Ovary (tissue), 9 donors: Measurements from ENCODE around the gene RABGAP1L. TPM values are rescaled to one million over a fixed set of nuclear protein-coding genes. Genes with fewer than 3 reads are reported as not detected.
"Not testable (repeated sequence)": the region's sequence is repeated elsewhere in the genome, so short reads cannot be mapped to it uniquely, and the experiment has no call there.

Source experiments
- DNase-seq, 5 donors: peaks; one replicate each; pipeline ENCODE4 v3.0.0-alpha.2; 2019 to 2020
- H3K27ac ChIP-seq, 2 donors: fragments of 200-600 bp; one replicate each; pipeline versions ENCODE4 v1.5.1 to v1.8.0; 2019 to 2022
- H3K27me3 ChIP-seq: fragments of 200-600 bp; one replicate; pipeline ENCODE4 v1.8.0; 2022
- H3K36me3 ChIP-seq: fragments of 200-600 bp; sonication (generic); one replicate; pipeline ENCODE4 v1.5.1; 2019
- H3K4me1 ChIP-seq: one replicate; pipeline ENCODE4 v1.8.1; 2013; ENCODE audit warnings: mild to moderate bottlenecking, moderate library complexity; ENCODE audit not compliant: insufficient read depth
- H3K4me3 ChIP-seq: fragments of 200-600 bp; sonication (generic); one replicate; pipeline ENCODE4 v1.5.1; 2017
- H3K9me3 ChIP-seq, 2 donors: fragments of 200-600 bp in 1 of 2; sonication (generic) in 1 of 2; one replicate each; pipeline versions ENCODE4 v1.5.1 to v1.8.1; 2013 to 2019; ENCODE audit warnings: mild to moderate bottlenecking in 1 of 2, moderate library complexity in 1 of 2
- EP300 ChIP-seq: sonication (generic); formaldehyde crosslinking; IDR thresholded peaks from one replicate; pipeline ENCODE4 v1.6.1; 2017; ENCODE audit warnings: antibody characterized with exemption
- POLR2A ChIP-seq: fragments of 450-650 bp; IDR thresholded peaks from one replicate; pipeline ENCODE4 v1.6.1; 2017; ENCODE audit warnings: antibody characterized with exemption, mild to moderate bottlenecking, moderate library complexity
- WGBS, 3 donors: extraction: QIAGEN DNeasy Blood & Tissue Kit in 1 of 3; methylation state at CpG; one replicate each; pipeline versions ENCODE4 v1.1.5 to v1.1.7; 2013 to 2017; 5-methylcytosine and 5-hydroxymethylcytosine counted together
- intact Hi-C, 4 donors: fragments of 100-400 bp; cut with DNase I; formaldehyde crosslinking; loops; one replicate each; pipeline versions ENCODE4 v1.11.0 to v1.15.1; 2022 to 2023
- polyA plus RNA-seq, 2 donors: library from polyadenylated mRNA; stranded (reverse); fragments of 200-250 nt in 1 of 2; fragments of 350-450 nt in 1 of 2; fragmentation: Illumina TruSeq in 1 of 2; extraction: RNeasy Lipid Tissue Mini Kit (QIAGEN cat#74804) in 1 of 2; gene quantifications; one replicate each; pipeline ENCODE4 v1.2.3, GENCODE V29; 2013 to 2014
- total RNA-seq, 7 donors: library from RNA; depleted of rRNA in 2 of 7; stranded (reverse); fragments of >200 nt in 2 of 7; fragmentation: NEBNext Ultra II Directional in 3 of 7; extraction: Animal tissue kit (Norgen Biotek cat#: 25700) in 3 of 7; gene quantifications; one replicate each; pipeline versions ENCODE4 v1.1.0 to v1.2.4, GENCODE V29; 2016 to 2023
- TF ChIP-seq, protein P1 (sequence below), 3 donors: fragments of 450-650 bp in 2 of 3; fragments of 200-600 bp in 1 of 3; IDR thresholded peaks; one replicate each; pipeline versions ENCODE4 v1.5.1 to v1.8.0; 2016 to 2022; ENCODE audit warnings: antibody characterized with exemption in 3 of 3, mild to moderate bottlenecking in 1 of 3
- donor health status: DM: no; HTN: no; CAD: no; lungs with moderate emphysema.
- donor health status: DM: no; HTN: no; CAD: no.
- donor health status: Bipolar disorder and iron deficiency.
- donor health status: DM: yes; HTN: yes; CAD: no.
- donor health status: DM: no; HTN: no; CAD: no.
- donor health status: DM: yes; HTN: yes; CAD: no.

The RABGAP1L gene
- total and polyA plus RNA-seq, 9 donors: 17.1 to 56.5 (median 43.6) TPM

DNA sequence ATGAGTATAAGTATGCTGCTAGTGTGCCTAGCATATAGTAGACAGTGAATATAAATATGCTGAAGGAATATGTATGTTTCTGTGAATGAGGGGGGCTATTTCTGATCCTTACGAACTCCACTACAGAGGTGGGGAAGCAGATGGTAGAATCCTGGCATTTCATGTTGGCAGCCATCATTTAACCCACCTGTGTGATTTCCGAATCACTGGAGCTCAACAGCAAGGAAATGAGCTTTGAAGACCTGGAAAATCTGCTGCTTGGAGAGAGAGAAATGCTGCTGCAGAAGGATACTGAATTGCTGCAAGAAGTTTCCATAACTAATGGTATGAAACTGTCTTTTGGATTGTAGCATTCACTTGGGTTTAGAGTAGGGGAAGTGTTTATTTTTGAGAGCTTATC lies 83.5 kb downstream of the RABGAP1L start:
- no peak overlapping the region for H3K27ac ChIP-seq
- intact Hi-C loops: no loop called here
- H3K4me3 ChIP-seq: no peak overlapping the region
- H3K27me3 ChIP-seq: no peaks in the 10 kb centered on the region
- TF ChIP-seq EP300 (no peak), POLR2A (no peak)
- TF ChIP-seq, protein P1, sequence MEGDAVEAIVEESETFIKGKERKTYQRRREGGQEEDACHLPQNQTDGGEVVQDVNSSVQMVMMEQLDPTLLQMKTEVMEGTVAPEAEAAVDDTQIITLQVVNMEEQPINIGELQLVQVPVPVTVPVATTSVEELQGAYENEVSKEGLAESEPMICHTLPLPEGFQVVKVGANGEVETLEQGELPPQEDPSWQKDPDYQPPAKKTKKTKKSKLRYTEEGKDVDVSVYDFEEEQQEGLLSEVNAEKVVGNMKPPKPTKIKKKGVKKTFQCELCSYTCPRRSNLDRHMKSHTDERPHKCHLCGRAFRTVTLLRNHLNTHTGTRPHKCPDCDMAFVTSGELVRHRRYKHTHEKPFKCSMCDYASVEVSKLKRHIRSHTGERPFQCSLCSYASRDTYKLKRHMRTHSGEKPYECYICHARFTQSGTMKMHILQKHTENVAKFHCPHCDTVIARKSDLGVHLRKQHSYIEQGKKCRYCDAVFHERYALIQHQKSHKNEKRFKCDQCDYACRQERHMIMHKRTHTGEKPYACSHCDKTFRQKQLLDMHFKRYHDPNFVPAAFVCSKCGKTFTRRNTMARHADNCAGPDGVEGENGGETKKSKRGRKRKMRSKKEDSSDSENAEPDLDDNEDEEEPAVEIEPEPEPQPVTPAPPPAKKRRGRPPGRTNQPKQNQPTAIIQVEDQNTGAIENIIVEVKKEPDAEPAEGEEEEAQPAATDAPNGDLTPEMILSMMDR (IDR thresholded peaks at IDR 0.05): no peak
- 90 to 96% (median 94%) methylated on average over 2 of the region's 2 CpGs for WGBS, 3 donors
- H3K4me1 ChIP-seq: no peaks in the 10 kb centered on the region
- H3K36me3 ChIP-seq: no peaks in the 10 kb centered on the region
- DNase-seq: no peak
- H3K9me3 ChIP-seq: no peaks in the 10 kb centered on the region

DNA sequence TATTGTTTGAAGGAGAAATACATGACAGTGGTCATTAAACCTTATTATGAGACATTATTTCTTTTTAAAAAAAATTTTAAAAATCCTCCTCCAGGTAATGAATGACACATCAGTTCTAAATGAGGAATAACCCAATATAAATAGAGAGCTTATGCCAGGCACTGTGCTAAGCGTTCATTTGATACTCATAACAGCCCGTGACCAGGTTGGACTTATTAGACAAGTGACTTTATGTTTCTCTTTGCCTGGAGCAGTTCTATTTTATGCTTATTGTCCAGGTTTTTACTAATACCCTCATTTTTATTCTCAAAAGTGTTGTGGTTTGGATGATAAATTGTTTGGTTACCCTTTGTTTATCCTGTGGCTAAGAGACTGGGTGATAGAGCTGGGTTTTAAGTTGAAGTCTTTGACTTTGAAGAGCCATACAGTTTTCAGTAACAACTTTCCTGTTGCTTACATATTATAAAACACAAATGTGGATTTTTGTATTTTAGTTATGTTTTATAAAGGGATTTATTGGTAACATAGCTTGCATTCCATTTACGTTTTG lies 84.2 kb downstream of the RABGAP1L start:
- no peaks in the 10 kb centered on the region for H3K9me3 ChIP-seq
- H3K27me3 ChIP-seq: no peaks in the 10 kb centered on the region
- no peak for DNase-seq
- intact Hi-C loops: no loop called here
- no peaks in the 10 kb centered on the region for H3K4me1 ChIP-seq
- WGBS, 3 donors: 57 to 67% (median 66%) methylated on average over 3 of the region's 3 CpGs
- no peak overlapping the region for H3K27ac ChIP-seq
- H3K4me3 ChIP-seq: no peak overlapping the region
- no peaks in the 10 kb centered on the region for H3K36me3 ChIP-seq
- TF ChIP-seq EP300: no peak

DNA sequence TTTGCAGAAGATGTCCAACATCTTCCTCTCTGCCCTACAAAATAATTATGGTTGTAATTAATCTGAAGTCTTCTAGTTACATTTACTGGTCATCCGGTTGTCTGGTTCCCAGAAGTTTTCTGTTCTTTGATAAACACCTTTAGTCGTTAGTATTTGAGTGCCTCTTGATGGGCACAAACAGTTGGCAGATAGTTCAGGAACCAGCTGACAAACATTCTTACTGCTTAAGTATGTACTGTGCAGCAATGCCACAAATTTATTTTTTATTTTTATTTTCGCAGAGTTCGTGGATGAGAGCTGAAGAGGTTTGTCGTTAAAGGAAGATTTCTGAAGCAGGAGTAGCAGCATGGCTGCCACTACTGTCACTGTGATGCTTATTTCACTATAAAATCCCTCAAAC lies 84.7 kb downstream of the RABGAP1L start:
- H3K9me3 ChIP-seq: no peaks in the 10 kb centered on the region
- 75 to 82% (median 81%) methylated on average over 5 of the region's 5 CpGs for WGBS, 3 donors
- no peaks in the 10 kb centered on the region for H3K36me3 ChIP-seq
- H3K4me3 ChIP-seq: no peak overlapping the region
- no peaks in the 10 kb centered on the region for H3K27me3 ChIP-seq
- intact Hi-C loops: no loop called here
- no peaks in the 10 kb centered on the region for H3K4me1 ChIP-seq
- no peak for DNase-seq
- no peak overlapping the region for H3K27ac ChIP-seq
- TF ChIP-seq, protein P1 (IDR thresholded peaks at IDR 0.05): no peak
- TF ChIP-seq POLR2A (no peak), EP300 (no peak)

DNA sequence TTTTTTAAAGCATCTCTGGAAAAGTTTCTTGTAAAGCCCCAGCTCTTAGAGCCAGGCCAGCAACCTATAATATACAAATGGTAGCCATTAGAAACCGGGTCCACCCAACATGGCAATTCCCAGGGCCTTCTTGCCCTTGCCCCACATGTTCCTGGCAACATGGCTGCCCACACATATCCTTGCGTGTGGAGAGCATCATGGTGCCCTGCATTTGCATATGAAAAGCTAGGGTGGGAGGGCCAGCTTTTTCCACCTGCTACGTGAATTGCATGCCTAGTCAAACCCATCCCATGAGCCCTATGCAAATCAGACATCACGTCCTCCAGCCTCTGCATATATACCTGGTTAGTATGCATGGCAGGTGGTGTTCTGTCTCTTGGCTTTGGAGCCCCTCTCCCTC lies 88.2 kb downstream of the RABGAP1L start:
- H3K27ac ChIP-seq: no peak overlapping the region
- no peak overlapping the region for H3K4me3 ChIP-seq
- WGBS, 3 donors: 95 to 96% (median 95%) methylated on average over 4 of the region's 4 CpGs

DNA sequence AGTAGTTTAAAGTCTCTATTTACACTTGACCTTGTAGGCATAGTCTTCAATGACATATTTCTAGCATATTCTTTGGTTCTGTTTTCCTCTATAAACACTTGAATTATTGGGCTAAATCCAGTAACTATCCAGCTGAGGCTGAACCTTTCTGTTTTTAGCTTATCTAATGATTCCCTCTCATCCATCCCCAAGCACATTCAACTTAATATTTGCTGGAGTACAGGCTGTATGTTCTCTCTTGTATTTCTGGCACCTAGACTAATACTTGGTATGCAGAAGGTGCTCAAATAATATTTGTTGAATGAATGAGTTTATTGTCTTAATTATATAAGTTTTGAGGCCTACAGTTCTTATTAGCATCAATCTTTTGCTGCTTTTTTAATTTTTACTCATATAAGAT lies 88.7 kb downstream of the RABGAP1L start:
- no peak for DNase-seq
- intact Hi-C loops: no loop called here
- no peak overlapping the region for H3K4me3 ChIP-seq

More for the DNA sequence above, 88.2 kb downstream of the RABGAP1L start:
- H3K36me3 ChIP-seq: no peaks in the 10 kb centered on the region
- H3K27me3 ChIP-seq: no peaks in the 10 kb centered on the region
- no peaks in the 10 kb centered on the region for H3K9me3 ChIP-seq
- TF ChIP-seq EP300 (no peak), POLR2A (no peak)
- TF ChIP-seq, protein P1 (IDR thresholded peaks at IDR 0.05): no peak
- intact Hi-C loops: no loop called here
- no peak for DNase-seq
- no peaks in the 10 kb centered on the region for H3K4me1 ChIP-seq

DNA sequence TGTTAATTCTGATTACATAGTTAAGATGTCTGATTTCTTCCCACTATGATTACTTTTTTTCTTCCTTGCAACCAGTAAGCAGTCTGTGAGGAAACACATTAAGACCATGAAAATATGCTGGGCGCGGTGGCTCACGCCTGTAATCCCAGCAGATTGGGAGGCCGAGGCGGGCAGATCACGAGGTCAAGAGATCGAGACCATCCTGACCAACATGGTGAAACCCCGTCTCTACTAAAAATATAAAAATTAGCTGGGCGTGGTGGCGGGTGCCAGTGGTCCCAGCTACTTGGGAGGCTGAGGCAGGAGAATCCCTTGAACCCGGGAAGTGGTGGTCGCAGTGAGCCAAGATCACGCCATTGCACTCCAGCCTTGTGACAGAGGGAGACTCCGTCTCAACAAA lies 97.1 kb downstream of the RABGAP1L start:
- H3K9me3 ChIP-seq, H3K4me1 ChIP-seq, H3K27ac ChIP-seq, DNase-seq, H3K4me3 ChIP-seq, intact Hi-C loops, H3K27me3 ChIP-seq, H3K36me3 ChIP-seq: not testable (repeated sequence)
- WGBS, 3 donors: 93 to 97% (median 95%) methylated on average over 14 of the region's 14 CpGs

More for the DNA sequence above, 88.7 kb downstream of the RABGAP1L start:
- no peaks in the 10 kb centered on the region for H3K27me3 ChIP-seq
- TF ChIP-seq, protein P1 (IDR thresholded peaks at IDR 0.05): no peak
- no peak for TF ChIP-seq EP300
- H3K27ac ChIP-seq: no peak overlapping the region
- no peaks in the 10 kb centered on the region for H3K36me3 ChIP-seq
- H3K4me1 ChIP-seq: no peaks in the 10 kb centered on the region
- H3K9me3 ChIP-seq: no peaks in the 10 kb centered on the region
